GM23338 (cell line): ENCODE data around the gene RABGAP1L. TPM values are rescaled to one million over a fixed set of nuclear protein-coding genes. Genes with fewer than 3 reads are reported as not detected.
"Not testable (repeated sequence)": the region's sequence is repeated elsewhere in the genome, so short reads cannot be mapped to it uniquely, and the experiment has no call there.

Source experiments
- ATAC-seq: fragments of 200-7000 bp; cut with Tn5 transposase; 3 replicates; pipeline ENCODE4 v1.9.1; 2020
- DNase-seq: peaks from one replicate; pipeline ENCODE4 v3.0.0-alpha.2; 2015; ENCODE audit warnings: low spot score
- H2AFZ ChIP-seq: fragments of 200-600 bp; sonication (generic); 2 replicates; pipeline ENCODE4 v1.8.0; 2016; ENCODE audit warnings: antibody characterized with exemption, mild to moderate bottlenecking, moderate library complexity
- H3F3A ChIP-seq: fragments of 200-600 bp; sonication (generic); replicated peaks from 2 replicates; pipeline ENCODE4 v1.8.0; 2017; ENCODE audit warnings: antibody characterized with exemption, mixed run types, low read depth
- H3K27ac ChIP-seq: fragments of 200-600 bp; sonication (generic); 2 replicates; pipeline ENCODE4 v1.6.1; 2016; ENCODE audit warnings: low read depth
- H3K27me3 ChIP-seq: fragments of 200-600 bp; sonication (generic); 2 replicates; pipeline ENCODE4 v1.8.0; 2016; ENCODE audit warnings: mild to moderate bottlenecking, mixed run types, moderate library complexity; ENCODE audit not compliant: insufficient read depth
- H3K36me3 ChIP-seq: fragments of 200-600 bp; sonication (generic); 2 replicates; pipeline ENCODE4 v1.8.0; 2016; ENCODE audit warnings: mild to moderate bottlenecking; ENCODE audit not compliant: insufficient read depth
- H3K4me1 ChIP-seq: fragments of 200-600 bp; sonication (generic); 2 replicates; pipeline ENCODE4 v1.8.0; 2016; ENCODE audit warnings: mild to moderate bottlenecking, moderate library complexity; ENCODE audit not compliant: insufficient read depth
- H3K4me2 ChIP-seq: fragments of 200-600 bp; sonication (generic); 2 replicates; pipeline ENCODE4 v1.7.1; 2017; ENCODE audit warnings: mixed run types
- H3K4me3 ChIP-seq: fragments of 200-600 bp; sonication (generic); 2 replicates; pipeline ENCODE4 v1.6.1; 2016; ENCODE audit warnings: mixed run types
- H3K79me2 ChIP-seq: fragments of 200-600 bp; sonication (generic); replicated peaks from 2 replicates; pipeline ENCODE4 v1.8.0; 2017; ENCODE audit warnings: mild to moderate bottlenecking; ENCODE audit not compliant: insufficient read depth
- H3K9me2 ChIP-seq: fragments of 200-600 bp; sonication (generic); 2 replicates; pipeline ENCODE4 v1.8.0; 2017; ENCODE audit not compliant: insufficient read depth
- H4K20me1 ChIP-seq: fragments of 200-600 bp; sonication (generic); replicated peaks from 2 replicates; pipeline ENCODE4 v1.8.0; 2017; ENCODE audit warnings: mild to moderate bottlenecking; ENCODE audit not compliant: insufficient read depth
- H3K27ac Mint-ChIP-seq: 2 replicates; pipeline ENCODE4 v1.8.0; 2020; ENCODE audit warnings: inconsistent platforms, mild to moderate bottlenecking, moderate library complexity, mixed read lengths
- H3K27me3 Mint-ChIP-seq: 3 replicates; pipeline ENCODE4 v1.8.0; 2022; ENCODE audit warnings: low read depth, mild to moderate bottlenecking, moderate library complexity, mixed read lengths, inconsistent platforms; ENCODE audit not compliant: insufficient read depth, poor library complexity
- H3K36me3 Mint-ChIP-seq: 3 replicates; pipeline ENCODE4 v1.8.0; 2021; ENCODE audit warnings: low read depth, mild to moderate bottlenecking, inconsistent platforms, moderate library complexity, mixed read lengths
- H3K4me1 Mint-ChIP-seq: 3 replicates; pipeline ENCODE4 v1.8.0; 2020; ENCODE audit warnings: mild to moderate bottlenecking, inconsistent platforms, mixed read lengths
- H3K4me3 Mint-ChIP-seq: 3 replicates; pipeline ENCODE4 v1.8.0; 2021; ENCODE audit warnings: moderate library complexity, mild to moderate bottlenecking, inconsistent platforms, mixed read lengths
- H3K9me3 Mint-ChIP-seq: 3 replicates; pipeline ENCODE4 v1.8.0; 2020; ENCODE audit warnings: moderate library complexity, mild to moderate bottlenecking, inconsistent platforms, mixed read lengths
- CREB1 ChIP-seq: fragments of 250-450 bp; sonication (Bioruptor Pico); IDR thresholded peaks from 2 replicates; pipeline ENCODE4 v1.5.0; 2020; ENCODE audit warnings: low read depth, mild to moderate bottlenecking, moderate library complexity
- EZH2 ChIP-seq: fragments of 200-600 bp; sonication (generic); IDR thresholded peaks from one replicate; pipeline ENCODE4 v1.8.0; 2017; ENCODE audit warnings: antibody characterized with exemption, mild to moderate bottlenecking, low read depth; ENCODE audit not compliant: unreplicated experiment
- EZH2phosphoT487 ChIP-seq: fragments of 200-600 bp; sonication (generic); IDR thresholded peaks from one replicate; pipeline ENCODE4 v1.8.1; 2018; ENCODE audit warnings: antibody characterized with exemption; ENCODE audit not compliant: unreplicated experiment
- JUNB ChIP-seq: IDR thresholded peaks from one replicate; pipeline ENCODE4 v1.6.1; 2016; ENCODE audit warnings: antibody characterized with exemption; ENCODE audit not compliant: unreplicated experiment
- NANOG ChIP-seq: IDR thresholded peaks from 2 replicates; pipeline ENCODE4 v1.6.1; 2016; ENCODE audit warnings: antibody characterized with exemption, borderline replicate concordance
- POLR2AphosphoS5 ChIP-seq: IDR thresholded peaks from 2 replicates; pipeline ENCODE4 v1.6.1; 2016; ENCODE audit warnings: antibody characterized with exemption, low read depth
- polyA plus RNA-seq: library from polyadenylated mRNA; unstranded; fragments of >200 nt; fragmentation: Nextera tagmentation; extraction: Ambion mirVana; gene quantifications from 2 replicates; pipeline ENCODE4 v1.2.1, GENCODE V29; 2016
- total RNA-seq: library from RNA; depleted of rRNA; stranded (reverse); fragments of >200 nt; shearing (Covaris generic); gene quantifications from 2 replicates; pipeline ENCODE4 v1.2.3, GENCODE V29; 2014
- TF ChIP-seq, protein P1 (sequence below), 2 experiments: fragments of 200-600 bp in 1 of 2; sonication (generic) in 1 of 2; conservative IDR thresholded peaks; 2 replicates each; pipeline versions ENCODE4 v1.5.1 to v1.6.1; 2016 to 2017; ENCODE audit warnings: antibody characterized with exemption in 2 of 2, low read depth in 2 of 2, mild to moderate bottlenecking in 2 of 2, moderate library complexity in 1 of 2
- TF ChIP-seq, protein P2 (sequence below): IDR thresholded peaks from one replicate; pipeline ENCODE4 v1.6.1; 2018; ENCODE audit warnings: antibody characterized with exemption; ENCODE audit not compliant: unreplicated experiment
- TF ChIP-seq, protein P3 (sequence below): fragments of 250-450 bp; sonication (Bioruptor Pico); IDR thresholded peaks from 2 replicates; pipeline ENCODE4 v1.5.0; 2020; ENCODE audit warnings: mild to moderate bottlenecking, moderate library complexity

RABGAP1L gene
- total and polyA plus RNA-seq, 2 experiments from 2014 or later: 83.2 to 136 TPM

DNA sequence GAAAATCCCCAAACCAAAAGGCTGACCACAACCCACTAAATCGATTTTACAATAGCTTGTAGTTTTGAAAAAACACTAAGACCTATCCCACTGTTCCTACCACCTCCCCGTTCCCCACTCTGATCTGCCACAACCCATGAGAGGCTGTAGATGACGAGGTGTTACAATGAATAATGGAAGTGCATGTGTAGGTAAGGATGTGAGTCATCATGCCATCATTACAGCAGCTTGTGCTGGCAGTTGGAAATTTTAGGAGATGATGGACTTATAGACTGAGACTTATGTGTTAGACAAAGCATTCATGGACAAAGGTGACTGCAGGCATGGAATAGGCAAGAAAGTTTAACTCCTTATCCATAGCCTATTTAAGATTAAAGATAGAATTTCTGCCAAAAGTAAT lies 655.7 kb downstream of the RABGAP1L start (continued):
- TF ChIP-seq, protein P1, sequence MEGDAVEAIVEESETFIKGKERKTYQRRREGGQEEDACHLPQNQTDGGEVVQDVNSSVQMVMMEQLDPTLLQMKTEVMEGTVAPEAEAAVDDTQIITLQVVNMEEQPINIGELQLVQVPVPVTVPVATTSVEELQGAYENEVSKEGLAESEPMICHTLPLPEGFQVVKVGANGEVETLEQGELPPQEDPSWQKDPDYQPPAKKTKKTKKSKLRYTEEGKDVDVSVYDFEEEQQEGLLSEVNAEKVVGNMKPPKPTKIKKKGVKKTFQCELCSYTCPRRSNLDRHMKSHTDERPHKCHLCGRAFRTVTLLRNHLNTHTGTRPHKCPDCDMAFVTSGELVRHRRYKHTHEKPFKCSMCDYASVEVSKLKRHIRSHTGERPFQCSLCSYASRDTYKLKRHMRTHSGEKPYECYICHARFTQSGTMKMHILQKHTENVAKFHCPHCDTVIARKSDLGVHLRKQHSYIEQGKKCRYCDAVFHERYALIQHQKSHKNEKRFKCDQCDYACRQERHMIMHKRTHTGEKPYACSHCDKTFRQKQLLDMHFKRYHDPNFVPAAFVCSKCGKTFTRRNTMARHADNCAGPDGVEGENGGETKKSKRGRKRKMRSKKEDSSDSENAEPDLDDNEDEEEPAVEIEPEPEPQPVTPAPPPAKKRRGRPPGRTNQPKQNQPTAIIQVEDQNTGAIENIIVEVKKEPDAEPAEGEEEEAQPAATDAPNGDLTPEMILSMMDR (conservative IDR thresholded peaks at IDR 0.05; ENCODE audit: low read depth in 2 of 2): no peak

DNA sequence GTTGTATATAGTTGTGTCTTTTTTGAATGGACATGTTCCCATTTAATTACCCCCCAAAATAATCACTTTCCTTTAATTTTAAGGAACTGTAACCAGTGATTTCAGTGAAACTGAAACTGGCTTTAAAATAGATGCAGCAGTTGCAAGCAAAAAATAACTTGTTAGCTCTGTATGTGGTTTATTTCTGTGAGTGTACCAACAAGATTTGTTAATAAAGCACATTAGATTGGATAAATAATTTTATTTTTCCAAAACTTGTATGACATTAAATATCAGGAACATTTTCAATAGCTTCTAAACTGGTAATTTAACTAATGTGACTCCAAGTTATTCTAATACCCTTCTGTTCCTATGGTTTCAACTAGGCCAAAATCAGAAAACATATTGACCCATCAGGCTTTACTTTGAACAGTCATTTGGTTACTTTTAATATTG lies 656.2 kb downstream of the RABGAP1L start:
- no peak for DNase-seq
- Mint-ChIP-seq H3K27ac (no peak overlapping the region), H3K27me3 (no peaks in the 10 kb centered on the region), H3K36me3 (no peaks in the 10 kb centered on the region), H3K9me3 (no peaks in the 10 kb centered on the region), H3K4me1 (peaks cover 20% of the 10 kb centered on the region), H3K4me3 (no peak overlapping the region)
- Histone ChIP-seq H3K4me3 (no peak overlapping the region), H4K20me1 (no peaks in the 10 kb centered on the region), H3K9me2 (no peaks in the 10 kb centered on the region), H3K4me1 (peaks cover 11% of the 10 kb centered on the region; the same call in 1 of the 2 replicates), H3K4me2 (no peak overlapping the region), H3F3A (no peaks in the 10 kb centered on the region), H3K27ac (no peak overlapping the region), H2AFZ (no peak overlapping the region), H3K36me3 (no peaks in the 10 kb centered on the region), H3K79me2 (no peaks in the 10 kb centered on the region), H3K27me3 (no peaks in the 10 kb centered on the region)
- no peak for TF ChIP-seq NANOG
- no peak for TF ChIP-seq EZH2
- no peak for TF ChIP-seq POLR2AphosphoS5
- no peak for TF ChIP-seq EZH2phosphoT487
- TF ChIP-seq, protein P2, sequence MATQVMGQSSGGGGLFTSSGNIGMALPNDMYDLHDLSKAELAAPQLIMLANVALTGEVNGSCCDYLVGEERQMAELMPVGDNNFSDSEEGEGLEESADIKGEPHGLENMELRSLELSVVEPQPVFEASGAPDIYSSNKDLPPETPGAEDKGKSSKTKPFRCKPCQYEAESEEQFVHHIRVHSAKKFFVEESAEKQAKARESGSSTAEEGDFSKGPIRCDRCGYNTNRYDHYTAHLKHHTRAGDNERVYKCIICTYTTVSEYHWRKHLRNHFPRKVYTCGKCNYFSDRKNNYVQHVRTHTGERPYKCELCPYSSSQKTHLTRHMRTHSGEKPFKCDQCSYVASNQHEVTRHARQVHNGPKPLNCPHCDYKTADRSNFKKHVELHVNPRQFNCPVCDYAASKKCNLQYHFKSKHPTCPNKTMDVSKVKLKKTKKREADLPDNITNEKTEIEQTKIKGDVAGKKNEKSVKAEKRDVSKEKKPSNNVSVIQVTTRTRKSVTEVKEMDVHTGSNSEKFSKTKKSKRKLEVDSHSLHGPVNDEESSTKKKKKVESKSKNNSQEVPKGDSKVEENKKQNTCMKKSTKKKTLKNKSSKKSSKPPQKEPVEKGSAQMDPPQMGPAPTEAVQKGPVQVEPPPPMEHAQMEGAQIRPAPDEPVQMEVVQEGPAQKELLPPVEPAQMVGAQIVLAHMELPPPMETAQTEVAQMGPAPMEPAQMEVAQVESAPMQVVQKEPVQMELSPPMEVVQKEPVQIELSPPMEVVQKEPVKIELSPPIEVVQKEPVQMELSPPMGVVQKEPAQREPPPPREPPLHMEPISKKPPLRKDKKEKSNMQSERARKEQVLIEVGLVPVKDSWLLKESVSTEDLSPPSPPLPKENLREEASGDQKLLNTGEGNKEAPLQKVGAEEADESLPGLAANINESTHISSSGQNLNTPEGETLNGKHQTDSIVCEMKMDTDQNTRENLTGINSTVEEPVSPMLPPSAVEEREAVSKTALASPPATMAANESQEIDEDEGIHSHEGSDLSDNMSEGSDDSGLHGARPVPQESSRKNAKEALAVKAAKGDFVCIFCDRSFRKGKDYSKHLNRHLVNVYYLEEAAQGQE: no peak
- TF ChIP-seq, protein P3, sequence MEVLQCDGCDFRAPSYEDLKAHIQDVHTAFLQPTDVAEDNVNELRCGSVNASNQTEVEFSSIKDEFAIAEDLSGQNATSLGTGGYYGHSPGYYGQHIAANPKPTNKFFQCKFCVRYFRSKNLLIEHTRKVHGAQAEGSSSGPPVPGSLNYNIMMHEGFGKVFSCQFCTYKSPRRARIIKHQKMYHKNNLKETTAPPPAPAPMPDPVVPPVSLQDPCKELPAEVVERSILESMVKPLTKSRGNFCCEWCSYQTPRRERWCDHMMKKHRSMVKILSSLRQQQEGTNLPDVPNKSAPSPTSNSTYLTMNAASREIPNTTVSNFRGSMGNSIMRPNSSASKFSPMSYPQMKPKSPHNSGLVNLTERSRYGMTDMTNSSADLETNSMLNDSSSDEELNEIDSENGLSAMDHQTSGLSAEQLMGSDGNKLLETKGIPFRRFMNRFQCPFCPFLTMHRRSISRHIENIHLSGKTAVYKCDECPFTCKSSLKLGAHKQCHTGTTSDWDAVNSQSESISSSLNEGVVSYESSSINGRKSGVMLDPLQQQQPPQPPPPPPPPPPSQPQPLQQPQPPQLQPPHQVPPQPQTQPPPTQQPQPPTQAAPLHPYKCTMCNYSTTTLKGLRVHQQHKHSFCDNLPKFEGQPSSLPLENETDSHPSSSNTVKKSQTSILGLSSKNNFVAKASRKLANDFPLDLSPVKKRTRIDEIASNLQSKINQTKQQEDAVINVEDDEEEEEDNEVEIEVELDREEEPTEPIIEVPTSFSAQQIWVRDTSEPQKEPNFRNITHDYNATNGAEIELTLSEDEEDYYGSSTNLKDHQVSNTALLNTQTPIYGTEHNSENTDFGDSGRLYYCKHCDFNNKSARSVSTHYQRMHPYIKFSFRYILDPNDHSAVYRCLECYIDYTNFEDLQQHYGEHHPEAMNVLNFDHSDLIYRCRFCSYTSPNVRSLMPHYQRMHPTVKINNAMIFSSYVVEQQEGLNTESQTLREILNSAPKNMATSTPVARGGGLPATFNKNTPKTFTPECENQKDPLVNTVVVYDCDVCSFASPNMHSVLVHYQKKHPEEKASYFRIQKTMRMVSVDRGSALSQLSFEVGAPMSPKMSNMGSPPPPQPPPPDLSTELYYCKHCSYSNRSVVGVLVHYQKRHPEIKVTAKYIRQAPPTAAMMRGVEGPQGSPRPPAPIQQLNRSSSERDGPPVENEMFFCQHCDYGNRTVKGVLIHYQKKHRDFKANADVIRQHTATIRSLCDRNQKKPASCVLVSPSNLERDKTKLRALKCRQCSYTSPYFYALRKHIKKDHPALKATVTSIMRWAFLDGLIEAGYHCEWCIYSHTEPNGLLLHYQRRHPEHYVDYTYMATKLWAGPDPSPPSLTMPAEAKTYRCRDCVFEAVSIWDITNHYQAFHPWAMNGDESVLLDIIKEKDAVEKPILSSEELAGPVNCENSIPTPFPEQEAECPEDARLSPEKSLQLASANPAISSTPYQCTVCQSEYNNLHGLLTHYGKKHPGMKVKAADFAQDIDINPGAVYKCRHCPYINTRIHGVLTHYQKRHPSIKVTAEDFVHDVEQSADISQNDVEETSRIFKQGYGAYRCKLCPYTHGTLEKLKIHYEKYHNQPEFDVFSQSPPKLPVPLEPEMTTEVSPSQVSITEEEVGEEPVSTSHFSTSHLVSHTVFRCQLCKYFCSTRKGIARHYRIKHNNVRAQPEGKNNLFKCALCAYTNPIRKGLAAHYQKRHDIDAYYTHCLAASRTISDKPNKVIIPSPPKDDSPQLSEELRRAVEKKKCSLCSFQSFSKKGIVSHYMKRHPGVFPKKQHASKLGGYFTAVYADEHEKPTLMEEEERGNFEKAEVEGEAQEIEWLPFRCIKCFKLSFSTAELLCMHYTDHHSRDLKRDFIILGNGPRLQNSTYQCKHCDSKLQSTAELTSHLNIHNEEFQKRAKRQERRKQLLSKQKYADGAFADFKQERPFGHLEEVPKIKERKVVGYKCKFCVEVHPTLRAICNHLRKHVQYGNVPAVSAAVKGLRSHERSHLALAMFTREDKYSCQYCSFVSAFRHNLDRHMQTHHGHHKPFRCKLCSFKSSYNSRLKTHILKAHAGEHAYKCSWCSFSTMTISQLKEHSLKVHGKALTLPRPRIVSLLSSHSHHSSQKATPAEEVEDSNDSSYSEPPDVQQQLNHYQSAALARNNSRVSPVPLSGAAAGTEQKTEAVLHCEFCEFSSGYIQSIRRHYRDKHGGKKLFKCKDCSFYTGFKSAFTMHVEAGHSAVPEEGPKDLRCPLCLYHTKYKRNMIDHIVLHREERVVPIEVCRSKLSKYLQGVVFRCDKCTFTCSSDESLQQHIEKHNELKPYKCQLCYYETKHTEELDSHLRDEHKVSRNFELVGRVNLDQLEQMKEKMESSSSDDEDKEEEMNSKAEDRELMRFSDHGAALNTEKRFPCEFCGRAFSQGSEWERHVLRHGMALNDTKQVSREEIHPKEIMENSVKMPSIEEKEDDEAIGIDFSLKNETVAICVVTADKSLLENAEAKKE (CRISPR knock-in tag): no peak
- TF ChIP-seq JUNB: no peak
- no peak for TF ChIP-seq CREB1
- ATAC-seq: no peak

DNA sequence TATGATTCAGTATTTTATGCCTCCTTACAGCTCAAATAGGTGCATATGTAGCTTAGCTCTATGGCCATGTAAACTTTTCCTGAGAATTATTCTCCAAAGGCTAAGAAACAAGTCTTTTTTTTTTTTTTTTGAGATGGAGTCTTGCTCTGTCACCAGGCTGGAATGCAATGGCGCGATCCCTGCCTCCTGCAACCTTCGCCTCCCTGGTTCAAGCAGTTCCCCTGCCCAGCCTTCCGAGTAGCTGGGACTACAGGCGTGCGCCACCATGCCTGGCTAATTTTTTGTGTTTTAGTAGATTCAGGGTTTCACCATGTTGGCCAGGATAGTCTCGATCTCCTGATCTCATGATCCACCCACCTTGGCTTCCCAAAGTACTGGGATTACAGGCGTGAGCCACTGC lies 657.3 kb downstream of the RABGAP1L start:
- not testable (repeated sequence) for H3K4me3 ChIP-seq, H4K20me1 ChIP-seq, H2AFZ ChIP-seq, H3K4me3 Mint-ChIP-seq, H3K27me3 ChIP-seq, H3K27ac Mint-ChIP-seq, H3K4me2 ChIP-seq, H3K27me3 Mint-ChIP-seq, H3K79me2 ChIP-seq, H3K36me3 Mint-ChIP-seq, H3F3A ChIP-seq, H3K36me3 ChIP-seq, H3K27ac ChIP-seq, DNase-seq, H3K9me3 Mint-ChIP-seq, H3K9me2 ChIP-seq, ATAC-seq
- H3K4me1 ChIP-seq: peaks cover 11% of the 10 kb centered on the region; the same call in 1 of the 2 replicates
- peaks cover 20% of the 10 kb centered on the region for H3K4me1 Mint-ChIP-seq
